ENCODE data around the gene DPP7.

DNA sequence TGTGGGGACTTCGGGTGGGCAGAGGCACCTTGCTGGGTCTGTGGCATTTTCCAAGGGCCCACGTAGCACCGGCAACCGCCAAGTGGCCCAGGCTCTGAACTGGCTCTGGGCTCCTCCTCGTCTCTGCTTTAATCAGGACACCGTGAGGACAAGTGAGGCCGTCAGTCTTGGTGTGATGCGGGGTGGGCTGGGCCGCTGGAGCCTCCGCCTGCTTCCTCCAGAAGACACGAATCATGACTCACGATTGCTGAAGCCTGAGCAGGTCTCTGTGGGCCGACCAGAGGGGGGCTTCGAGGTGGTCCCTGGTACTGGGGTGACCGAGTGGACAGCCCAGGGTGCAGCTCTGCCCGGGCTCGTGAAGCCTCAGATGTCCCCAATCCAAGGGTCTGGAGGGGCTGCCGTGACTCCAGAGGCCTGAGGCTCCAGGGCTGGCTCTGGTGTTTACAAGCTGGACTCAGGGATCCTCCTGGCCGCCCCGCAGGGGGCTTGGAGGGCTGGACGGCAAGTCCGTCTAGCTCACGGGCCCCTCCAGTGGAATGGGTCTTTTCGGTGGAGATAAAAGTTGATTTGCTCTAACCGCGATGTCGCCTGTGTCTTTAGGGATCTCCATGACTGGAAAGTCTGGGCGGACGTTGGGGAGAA, 5.8 kb downstream of the DPP7 start:
- TF ChIP-seq CTCF (IDR thresholded peaks at IDR 0.05) (no peak), POLR2A (IDR thresholded peaks at IDR 0.05) (no peak)
